ENCODE results near the gene KHDC4.
"Not testable (repeated sequence)": the region's sequence is repeated elsewhere in the genome, so short reads cannot be mapped to it uniquely, and the experiment has no call there.

KHDC4 gene

GRCh38 chr1:155895617-155896016, 38.6 kb downstream of the KHDC4 start:
- not testable (repeated sequence) for H3K27me3 ChIP-seq (ENCODE audit: insufficient read depth, low read length); H3K4me3 ChIP-seq (ENCODE audit: low read length); H3K9ac ChIP-seq (ENCODE audit: low read depth, low read length); H3K4me1 ChIP-seq (ENCODE audit: insufficient read depth, low read length); H3K27ac ChIP-seq (ENCODE audit: low read depth, low read length); H3K9me3 ChIP-seq (ENCODE audit: insufficient read depth, low read depth, low read length)
- 88% methylated on average over 6 of the region's 6 CpGs for WGBS
- peaks cover 41% of the 10 kb centered on the region for H3K36me3 ChIP-seq (ENCODE audit: insufficient read depth, low read length)

GRCh38 chr1:155893389-155894142, 40.6 kb downstream of the KHDC4 start:
- Histone ChIP-seq H3K9me3 (ENCODE audit: insufficient read depth, low read depth, low read length) (no peaks in the 10 kb centered on the region), H3K9ac (ENCODE audit: low read depth, low read length) (no peak overlapping the region), H3K27me3 (ENCODE audit: insufficient read depth, low read length) (no peaks in the 10 kb centered on the region), H3K27ac (ENCODE audit: low read depth, low read length) (no peak overlapping the region), H3K36me3 (ENCODE audit: insufficient read depth, low read length) (peaks cover 21% of the 10 kb centered on the region), H3K4me1 (ENCODE audit: insufficient read depth, low read length) (no peaks in the 10 kb centered on the region), H3K4me3 (ENCODE audit: low read length) (no peak overlapping the region)
- WGBS = 92% methylated on average over 10 of the region's 10 CpGs

DNA sequence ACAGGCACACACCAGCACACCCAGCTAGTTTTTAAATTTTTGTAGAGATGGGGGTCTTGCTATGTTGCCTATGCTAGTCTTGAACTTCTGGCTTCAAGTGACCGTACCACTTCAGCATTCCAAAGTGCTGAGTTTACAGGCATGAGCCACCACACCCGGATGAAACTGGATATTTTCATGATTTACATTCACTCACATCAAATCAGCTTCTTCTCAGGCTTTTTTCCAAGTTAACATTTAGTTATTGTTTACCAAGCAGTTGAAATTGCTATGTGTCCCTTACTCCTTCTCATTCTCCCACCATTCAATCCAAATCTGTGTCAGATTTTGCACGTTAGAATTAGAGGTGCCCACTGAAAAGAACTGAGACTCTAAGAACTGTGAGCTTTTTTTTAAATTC, 41.4 kb downstream of the KHDC4 start:
- H3K27ac ChIP-seq (ENCODE audit: low read depth, low read length) = no peak overlapping the region
- peaks cover 14% of the 10 kb centered on the region for H3K36me3 ChIP-seq (ENCODE audit: insufficient read depth, low read length)
- H3K9ac ChIP-seq (ENCODE audit: low read depth, low read length) = no peak overlapping the region

DNA sequence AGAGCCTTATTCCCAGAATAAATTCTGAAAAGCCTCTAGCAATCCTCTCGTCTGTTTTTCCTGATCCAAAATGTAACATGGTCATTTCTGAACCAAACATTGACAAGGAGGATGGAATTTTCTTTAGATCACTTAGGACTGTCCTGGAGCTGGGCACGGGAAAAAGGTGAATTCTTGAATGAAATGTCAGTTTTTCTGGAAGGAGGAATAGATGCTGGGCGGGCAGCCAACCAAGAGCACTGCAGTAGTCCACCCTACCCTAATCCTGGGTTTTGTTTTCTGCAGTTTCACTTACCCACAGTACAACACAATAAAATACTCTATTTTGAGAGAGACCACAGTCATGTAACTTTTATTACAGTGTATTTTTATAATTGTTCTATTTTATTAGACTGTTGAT, 44.0 kb downstream of the KHDC4 start:
- 64% methylated on average over 3 of the region's 3 CpGs for WGBS
- no peak overlapping the region for H3K9ac ChIP-seq (ENCODE audit: low read depth, low read length)
- no peaks in the 10 kb centered on the region for H3K36me3 ChIP-seq (ENCODE audit: insufficient read depth, low read length)
- no peak overlapping the region for H3K4me3 ChIP-seq (ENCODE audit: low read length)
- no peaks in the 10 kb centered on the region for H3K4me1 ChIP-seq (ENCODE audit: insufficient read depth, low read length)
- H3K27me3 ChIP-seq (ENCODE audit: insufficient read depth, low read length) = no peaks in the 10 kb centered on the region
- H3K27ac ChIP-seq (ENCODE audit: low read depth, low read length) = no peak overlapping the region
- no peaks in the 10 kb centered on the region for H3K9me3 ChIP-seq (ENCODE audit: insufficient read depth, low read depth, low read length)

More for the DNA sequence above, 41.4 kb downstream of the KHDC4 start:
- WGBS = 72% methylated on average over 3 of the region's 3 CpGs
- H3K4me3 ChIP-seq (ENCODE audit: low read length) = no peak overlapping the region
- no peaks in the 10 kb centered on the region for H3K27me3 ChIP-seq (ENCODE audit: insufficient read depth, low read length)
- no peaks in the 10 kb centered on the region for H3K4me1 ChIP-seq (ENCODE audit: insufficient read depth, low read length)
- no peaks in the 10 kb centered on the region for H3K9me3 ChIP-seq (ENCODE audit: insufficient read depth, low read depth, low read length)

DNA sequence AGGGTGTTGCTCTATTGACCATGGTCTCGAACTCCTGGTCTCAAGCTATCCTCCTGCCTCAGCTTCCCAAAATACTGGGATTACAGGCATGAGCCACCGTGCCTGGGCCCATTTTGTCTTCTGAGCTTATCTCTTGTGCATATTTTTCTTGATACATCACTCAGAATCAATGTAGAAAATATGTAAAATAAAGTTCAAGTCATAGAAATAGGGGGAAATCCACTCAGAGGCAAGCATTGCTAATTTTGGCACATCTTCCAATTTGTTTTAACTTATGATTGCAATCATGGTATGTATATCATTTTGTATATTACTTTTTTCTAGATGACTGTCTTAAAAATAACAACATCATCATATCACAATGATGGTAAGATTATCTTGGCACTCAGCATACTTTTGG, 44.6 kb downstream of the KHDC4 start:
- H3K27me3 ChIP-seq (ENCODE audit: insufficient read depth, low read length) = no peaks in the 10 kb centered on the region
- H3K9ac ChIP-seq (ENCODE audit: low read depth, low read length) = no peak overlapping the region
- H3K27ac ChIP-seq (ENCODE audit: low read depth, low read length) = no peak overlapping the region
- H3K4me3 ChIP-seq (ENCODE audit: low read length) = no peak overlapping the region
- H3K9me3 ChIP-seq (ENCODE audit: insufficient read depth, low read depth, low read length) = no peaks in the 10 kb centered on the region
- no peaks in the 10 kb centered on the region for H3K4me1 ChIP-seq (ENCODE audit: insufficient read depth, low read length)
- WGBS = 92% methylated on average over 2 of the region's 2 CpGs
- H3K36me3 ChIP-seq (ENCODE audit: insufficient read depth, low read length) = no peaks in the 10 kb centered on the region

GRCh38 chr1:155888481-155888880, 45.7 kb downstream of the KHDC4 start:
- Histone ChIP-seq H3K27ac (ENCODE audit: low read depth, low read length) (no peak overlapping the region), H3K27me3 (ENCODE audit: insufficient read depth, low read length) (no peaks in the 10 kb centered on the region), H3K4me3 (ENCODE audit: low read length) (no peak overlapping the region), H3K9me3 (ENCODE audit: insufficient read depth, low read depth, low read length) (no peaks in the 10 kb centered on the region), H3K4me1 (ENCODE audit: insufficient read depth, low read length) (no peaks in the 10 kb centered on the region), H3K36me3 (ENCODE audit: insufficient read depth, low read length) (no peaks in the 10 kb centered on the region), H3K9ac (ENCODE audit: low read depth, low read length) (no peak overlapping the region)
- WGBS = over 99% methylated on average over 4 of the region's 5 CpGs

GRCh38 chr1:155884982-155885381, 49.2 kb downstream of the KHDC4 start:
- no peaks in the 10 kb centered on the region for H3K36me3 ChIP-seq (ENCODE audit: insufficient read depth, low read length)
- H3K4me1 ChIP-seq (ENCODE audit: insufficient read depth, low read length) = no peaks in the 10 kb centered on the region
- H3K27me3 ChIP-seq (ENCODE audit: insufficient read depth, low read length) = no peaks in the 10 kb centered on the region
- no peak overlapping the region for H3K27ac ChIP-seq (ENCODE audit: low read depth, low read length)
- H3K9ac ChIP-seq (ENCODE audit: low read depth, low read length) = no peak overlapping the region
- no peak overlapping the region for H3K4me3 ChIP-seq (ENCODE audit: low read length)
- H3K9me3 ChIP-seq (ENCODE audit: insufficient read depth, low read depth, low read length) = no peaks in the 10 kb centered on the region

- no peaks in the 10 kb centered on the region for H3K4me1 ChIP-seq (ENCODE audit: insufficient read depth, low read length)
- H3K27ac ChIP-seq (ENCODE audit: low read depth, low read length) = no peak overlapping the region
- no peak overlapping the region for H3K9ac ChIP-seq (ENCODE audit: low read depth, low read length)
- H3K27me3 ChIP-seq (ENCODE audit: insufficient read depth, low read length) = no peaks in the 10 kb centered on the region
- no peaks in the 10 kb centered on the region for H3K9me3 ChIP-seq (ENCODE audit: insufficient read depth, low read depth, low read length)
- H3K4me3 ChIP-seq (ENCODE audit: low read length) = no peak overlapping the region
- H3K36me3 ChIP-seq (ENCODE audit: insufficient read depth, low read length) = no peaks in the 10 kb centered on the region
- 80% methylated on average over 9 of the region's 9 CpGs for WGBS
These were observed 49.9 kb downstream of the KHDC4 start for GRCh38 chr1:155884031-155884960.

GRCh38 chr1:155882766-155883165, 51.4 kb downstream of the KHDC4 start:
- H3K27me3 ChIP-seq (ENCODE audit: insufficient read depth, low read length) = no peaks in the 10 kb centered on the region
- no peaks in the 10 kb centered on the region for H3K9me3 ChIP-seq (ENCODE audit: insufficient read depth, low read depth, low read length)
- H3K4me1 ChIP-seq (ENCODE audit: insufficient read depth, low read length) = no peaks in the 10 kb centered on the region
- no peaks in the 10 kb centered on the region for H3K36me3 ChIP-seq (ENCODE audit: insufficient read depth, low read length)
- no peak overlapping the region for H3K4me3 ChIP-seq (ENCODE audit: low read length)
- no peak overlapping the region for H3K9ac ChIP-seq (ENCODE audit: low read depth, low read length)
- H3K27ac ChIP-seq (ENCODE audit: low read depth, low read length) = no peak overlapping the region
- 85% methylated on average over 2 of the region's 2 CpGs for WGBS

- no peak overlapping the region for H3K27ac ChIP-seq (ENCODE audit: low read depth, low read length)
- H3K4me1 ChIP-seq (ENCODE audit: insufficient read depth, low read length) = no peaks in the 10 kb centered on the region
- H3K36me3 ChIP-seq (ENCODE audit: insufficient read depth, low read length) = no peaks in the 10 kb centered on the region
These were observed 52.0 kb downstream of the KHDC4 start for GRCh38 chr1:155882235-155882634.

GRCh38 chr1:155880950-155881349, 53.3 kb downstream of the KHDC4 start:
- Histone ChIP-seq H3K9ac (ENCODE audit: low read depth, low read length) (no peak overlapping the region), H3K27me3 (ENCODE audit: insufficient read depth, low read length) (no peaks in the 10 kb centered on the region), H3K36me3 (ENCODE audit: insufficient read depth, low read length) (no peaks in the 10 kb centered on the region), H3K27ac (ENCODE audit: low read depth, low read length) (no peak overlapping the region), H3K4me1 (ENCODE audit: insufficient read depth, low read length) (no peaks in the 10 kb centered on the region), H3K4me3 (ENCODE audit: low read length) (no peak overlapping the region), H3K9me3 (ENCODE audit: insufficient read depth, low read depth, low read length) (no peaks in the 10 kb centered on the region)
- WGBS = 90% methylated on average over 6 of the region's 6 CpGs

More at GRCh38 chr1:155882235-155882634, 52.0 kb downstream of the KHDC4 start:
- H3K27me3 ChIP-seq (ENCODE audit: insufficient read depth, low read length) = no peaks in the 10 kb centered on the region
- H3K4me3 ChIP-seq (ENCODE audit: low read length) = no peak overlapping the region
- H3K9ac ChIP-seq (ENCODE audit: low read depth, low read length) = no peak overlapping the region
- no peaks in the 10 kb centered on the region for H3K9me3 ChIP-seq (ENCODE audit: insufficient read depth, low read depth, low read length)

All from HUES64 (cell line).